Measurements from ENCODE around the gene TMEM63B.
"Not testable (repeated sequence)": the region's sequence is repeated elsewhere in the genome, so short reads cannot be mapped to it uniquely, and the experiment has no call there.

TMEM63B gene

GRCh38 chr6:44189257-44189656 lies 61.9 kb downstream of the TMEM63B start:
- POLR2A ChIA-PET = no interaction called here
- no peak for DNase-seq (ENCODE audit: low read depth, low spot score)
- no peak overlapping the region for H3K4me3 ChIP-seq (ENCODE audit: low read depth, low read length)
- no peak for TF ChIP-seq CTCF (IDR thresholded peaks at IDR 0.05; ENCODE audit: insufficient read depth, low read length, missing control alignments)
- CTCF ChIA-PET = interaction anchor here (0.8 to 2.7 kb wide), 7 partner anchors 16 to 149 kb away, joined by 3 to 18 read pairs (median 4); partner anchors contain the start of gene SLC29A1

GRCh38 chr6:44190715-44191114 lies 63.4 kb downstream of the TMEM63B start:
- no peak for DNase-seq (ENCODE audit: low read depth, low spot score)
- CTCF ChIA-PET = interaction anchor here (1.0 to 3.9 kb wide), 4 partner anchors 18 to 47 kb away, joined by 3 to 23 read pairs (median 6); no protein-coding TSS in a partner anchor

GRCh38 chr6:44192428-44193041 lies 65.2 kb downstream of the TMEM63B start:
- ChIA-PET POLR2A (no interaction called here), CTCF (interaction anchor here (1.2 to 3.9 kb wide), 4 partner anchors 20 to 145 kb away, joined by 3 to 23 read pairs (median 4); no protein-coding TSS in a partner anchor)
- no peak overlapping the region for H3K4me3 ChIP-seq (ENCODE audit: low read depth, low read length)
- TF ChIP-seq CTCF (IDR thresholded peaks at IDR 0.05; ENCODE audit: insufficient read depth, low read length, missing control alignments) = no peak
- DNase-seq (ENCODE audit: low read depth, low spot score) = no peak

More at GRCh38 chr6:44190715-44191114, 63.4 kb downstream of the TMEM63B start:
- no peak overlapping the region for H3K4me3 ChIP-seq (ENCODE audit: low read depth, low read length)
- no peak for TF ChIP-seq CTCF (IDR thresholded peaks at IDR 0.05; ENCODE audit: insufficient read depth, low read length, missing control alignments)
- POLR2A ChIA-PET = no interaction called here

- POLR2A ChIA-PET = no interaction called here
- no peak for TF ChIP-seq CTCF (IDR thresholded peaks at IDR 0.05; ENCODE audit: insufficient read depth, low read length, missing control alignments)
- CTCF ChIA-PET = interaction anchor here (1.1 to 3.9 kb wide), 6 partner anchors 21 to 526 kb away, joined by 3 to 23 read pairs (median 4); partner anchors contain the start of gene SLC29A1
- no peak for DNase-seq (ENCODE audit: low read depth, low spot score)
- no peak overlapping the region for H3K4me3 ChIP-seq (ENCODE audit: low read depth, low read length)
These were observed 66.1 kb downstream of the TMEM63B start for GRCh38 chr6:44193307-44193910.

- H3K4me3 ChIP-seq (ENCODE audit: low read depth, low read length) = no peak overlapping the region
- POLR2A ChIA-PET = no interaction called here
- no peak for DNase-seq (ENCODE audit: low read depth, low spot score)
- TF ChIP-seq CTCF (IDR thresholded peaks at IDR 0.05; ENCODE audit: insufficient read depth, low read length, missing control alignments) = no peak
- CTCF ChIA-PET = interaction anchor here (1.2 to 3.9 kb wide), 3 partner anchors 21 to 526 kb away, joined by 3 to 23 read pairs (median 3); no protein-coding TSS in a partner anchor
These were observed 67.0 kb downstream of the TMEM63B start for GRCh38 chr6:44194326-44194725.

GRCh38 chr6:44196351-44196750 lies 69.0 kb downstream of the TMEM63B start:
- CTCF ChIA-PET = interaction anchor here (1.5 kb wide), 1 partner anchor 38 kb away, joined by 3 read pairs; no protein-coding TSS in a partner anchor
- H3K4me3 ChIP-seq (ENCODE audit: low read depth, low read length); DNase-seq (ENCODE audit: low read depth, low spot score); POLR2A ChIA-PET: not testable (repeated sequence)

Data from AG04449 (cell line).